GDM1 (cell line): ENCODE data around the gene TMEM248.
"Not testable (repeated sequence)": the region's sequence is repeated elsewhere in the genome, so short reads cannot be mapped to it uniquely, and the experiment has no call there.

Source experiments
- DNase-seq: peaks from one replicate; lab custom pipeline; 2025; lab: John Stamatoyannopoulos, UW

The TMEM248 gene

GRCh38 chr7:66920769-66921395, at the start of gene TMEM248:
Gene TMEM248 (plus strand): TSS chr7:66921225. CDS start chr7:66941866, 20,641 bp downstream.
- DNase-seq: peak; percentile 88

GRCh38 chr7:66873476-66873875, 47.5 kb upstream of the TMEM248 start:
- no peak for DNase-seq

GRCh38 chr7:66877577-66878300, 43.3 kb upstream of the TMEM248 start:
- no peak for DNase-seq

- not testable (repeated sequence) for DNase-seq
Observed at GRCh38 chr7:66878301-66878685, 42.7 kb upstream of the TMEM248 start.

- DNase-seq: no peak
Observed at GRCh38 chr7:66880053-66880452, 41.0 kb upstream of the TMEM248 start.

GRCh38 chr7:66880577-66880976, 40.4 kb upstream of the TMEM248 start:
- DNase-seq: not testable (repeated sequence)

- DNase-seq: no peak
Observed at GRCh38 chr7:66883716-66884115, 37.3 kb upstream of the TMEM248 start.

GRCh38 chr7:66884556-66884955, 36.5 kb upstream of the TMEM248 start:
- DNase-seq: not testable (repeated sequence)

- DNase-seq: no peak
Observed at GRCh38 chr7:66886152-66886551, 34.9 kb upstream of the TMEM248 start.

GRCh38 chr7:66888223-66888622, 32.8 kb upstream of the TMEM248 start:
- DNase-seq: not testable (repeated sequence)

GRCh38 chr7:66894463-66895080, 26.5 kb upstream of the TMEM248 start:
- DNase-seq: peak; percentile 6

GRCh38 chr7:66896441-66896840, 24.6 kb upstream of the TMEM248 start:
- no peak for DNase-seq

GRCh38 chr7:66899552-66900280, 21.3 kb upstream of the TMEM248 start:
- no peak for DNase-seq

GRCh38 chr7:66901941-66902843, 18.8 kb upstream of the TMEM248 start:
- DNase-seq: no peak

GRCh38 chr7:66902844-66903180, 18.2 kb upstream of the TMEM248 start:
- no peak for DNase-seq

- no peak for DNase-seq
Observed at GRCh38 chr7:66903360-66904062, 17.5 kb upstream of the TMEM248 start.

- DNase-seq: no peak
Observed at GRCh38 chr7:66904063-66904593, 16.9 kb upstream of the TMEM248 start.

GRCh38 chr7:66905278-66905677, 15.7 kb upstream of the TMEM248 start:
- DNase-seq: no peak

GRCh38 chr7:66905689-66906088, 15.3 kb upstream of the TMEM248 start:
- no peak for DNase-seq

GRCh38 chr7:66907731-66908130, 13.3 kb upstream of the TMEM248 start:
- no peak for DNase-seq

GRCh38 chr7:66908598-66908997, 12.4 kb upstream of the TMEM248 start:
- not testable (repeated sequence) for DNase-seq
